IMR-90 (cell line): Measurements from ENCODE around the gene PKD1. TPM values are rescaled to one million over a fixed set of nuclear protein-coding genes. Genes with fewer than 3 reads are reported as not detected.

Source experiments
- ATAC-seq: fragments of 200-7000 bp; cut with Tn5 transposase; 2 replicates; pipeline ENCODE4 v1.9.1; 2020; ENCODE audit warnings: low read depth, mild to moderate bottlenecking, moderate library complexity
- BruUV-seq: library from RNA; stranded (reverse); fragments of 400-500 nt; replicated peaks from 2 replicates; lab custom pipeline; 2021; lab: Mats Ljungman, UMichigan
- CTCF ChIA-PET: fragments of 300-600 bp; formaldehyde crosslinking; extraction: SDS; loops from one replicate; lab custom pipeline; 2021; ENCODE audit warnings: antibody characterized with exemption; lab: Yijun Ruan, JAX
- POLR2A ChIA-PET: fragments of 300-600 bp; sonication (Branson Sonifier 250); formaldehyde crosslinking; loops from one replicate; lab custom pipeline; 2022; ENCODE audit warnings: antibody characterized with exemption; ENCODE audit not compliant: unreplicated experiment; lab: Charles Lee
- DNase-seq: peaks from one replicate; pipeline ENCODE4 v3.0.0; 2013
- H2AFZ ChIP-seq: replicated peaks from 2 replicates; pipeline ENCODE3; 2013; ENCODE audit warnings: low read length, mild to moderate bottlenecking; ENCODE audit not compliant: poor library complexity
- H2AK5ac ChIP-seq: 2 replicates; pipeline ENCODE4 v1.6.1; 2013; ENCODE audit warnings: low read depth, low read length, inconsistent platforms
- H2AK9ac ChIP-seq: replicated peaks from 2 replicates; pipeline ENCODE3; 2013; ENCODE audit warnings: mild to moderate bottlenecking, low read depth, low read length, moderate library complexity; ENCODE audit not compliant: poor library complexity
- H2BK120ac ChIP-seq: 2 replicates; pipeline ENCODE4 v1.6.1; 2013; ENCODE audit warnings: low read depth, low read length, inconsistent platforms
- H2BK15ac ChIP-seq: 3 replicates; pipeline ENCODE4 v1.6.1; 2013; ENCODE audit warnings: low read depth, low read length, inconsistent platforms
- H2BK20ac ChIP-seq: 2 replicates; pipeline ENCODE4 v1.6.1; 2013; ENCODE audit warnings: low read depth, mild to moderate bottlenecking, inconsistent platforms, low read length, moderate library complexity
- H2BK5ac ChIP-seq: 2 replicates; pipeline ENCODE4 v1.6.1; 2013; ENCODE audit warnings: mild to moderate bottlenecking, low read depth, low read length, inconsistent platforms; ENCODE audit not compliant: poor library complexity, severe bottlenecking
- H3K14ac ChIP-seq: replicated peaks from 2 replicates; pipeline ENCODE4 v1.6.1; 2013; ENCODE audit warnings: low read depth, low read length, inconsistent platforms
- H3K18ac ChIP-seq: 2 replicates; pipeline ENCODE4 v1.6.1; 2013; ENCODE audit warnings: low read depth, low read length, control low read depth
- H3K23ac ChIP-seq: 2 replicates; pipeline ENCODE4 v1.6.1; 2013; ENCODE audit warnings: low read depth, low read length, inconsistent platforms
- H3K27ac ChIP-seq: 2 replicates; pipeline ENCODE4 v1.5.1; 2013; ENCODE audit warnings: mild to moderate bottlenecking, control low read depth, low read length; ENCODE audit not compliant: insufficient read depth
- H3K27me3 ChIP-seq: 2 replicates; pipeline ENCODE4 v1.6.1; 2013; ENCODE audit warnings: low read length; ENCODE audit not compliant: control insufficient read depth, insufficient read depth
- H3K36me3 ChIP-seq: 2 replicates; pipeline ENCODE4 v1.6.1; 2013; ENCODE audit warnings: low read length, mixed read lengths; ENCODE audit not compliant: control insufficient read depth, insufficient read depth
- H3K4ac ChIP-seq: 2 replicates; pipeline ENCODE4 v1.6.1; 2013; ENCODE audit warnings: low read depth, low read length, inconsistent platforms
- H3K4me1 ChIP-seq: 2 replicates; pipeline ENCODE4 v1.6.1; 2013; ENCODE audit warnings: low read length, mixed read lengths; ENCODE audit not compliant: control insufficient read depth, insufficient read depth
- H3K4me2 ChIP-seq: 2 replicates; pipeline ENCODE4 v1.6.1; 2013; ENCODE audit warnings: low read depth, mild to moderate bottlenecking, control low read depth, low read length, moderate library complexity
- H3K4me3 ChIP-seq: 2 replicates; pipeline ENCODE4 v1.5.1; 2013; ENCODE audit warnings: low read depth, mild to moderate bottlenecking, control low read depth, low read length, moderate library complexity; ENCODE audit not compliant: insufficient read depth
- H3K56ac ChIP-seq: 2 replicates; pipeline ENCODE4 v1.6.1; 2013; ENCODE audit warnings: low read length, inconsistent platforms; ENCODE audit not compliant: insufficient read depth; ENCODE audit errors: extremely low read depth
- H3K79me1 ChIP-seq, 2 experiments: 2 replicates each; pipeline ENCODE4 v1.6.1; 2013; ENCODE audit warnings: low read length in 2 of 2, inconsistent platforms in 1 of 2, low read depth in 1 of 2
- H3K9ac ChIP-seq: 2 replicates; pipeline ENCODE4 v1.6.1; 2013; ENCODE audit warnings: low read depth, low read length, control low read depth
- H3K9me1 ChIP-seq: 2 replicates; pipeline ENCODE4 v1.6.1; 2013; ENCODE audit warnings: low read length, inconsistent platforms; ENCODE audit not compliant: insufficient read depth
- H3K9me3 ChIP-seq: 2 replicates; pipeline ENCODE4 v1.6.1; 2013; ENCODE audit warnings: low read length; ENCODE audit not compliant: control insufficient read depth, insufficient read depth
- H4K20me1 ChIP-seq: 2 replicates; pipeline ENCODE4 v1.6.1; 2013; ENCODE audit warnings: low read length, inconsistent platforms; ENCODE audit not compliant: insufficient read depth
- H4K5ac ChIP-seq: 2 replicates; pipeline ENCODE4 v1.6.1; 2013; ENCODE audit warnings: mild to moderate bottlenecking, low read depth, low read length, control low read depth
- H4K8ac ChIP-seq, 2 experiments: 2 replicates each; pipeline ENCODE4 v1.6.1; 2013; ENCODE audit warnings: low read depth in 2 of 2, low read length in 2 of 2, control low read depth in 1 of 2, inconsistent platforms in 1 of 2
- H4K91ac ChIP-seq: 2 replicates; pipeline ENCODE4 v1.6.1; 2013; ENCODE audit warnings: low read depth, low read length, inconsistent platforms; ENCODE audit not compliant: insufficient read depth
- POLR2A ChIP-seq: IDR thresholded peaks from 2 replicates; pipeline ENCODE4 v1.6.1; 2012; ENCODE audit warnings: mild to moderate bottlenecking, low read depth, low read length
- WGBS, 2 experiments: methylation state at CpG; one replicate each; pipeline versions ENCODE4 v1.1.5 to v1.1.7; 2013; ENCODE audit warnings: missing lambda C conversion rate in 2 of 2; ENCODE audit not compliant: insufficient read length in 1 of 2; ENCODE audit errors: extremely low coverage in 2 of 2; 5-methylcytosine and 5-hydroxymethylcytosine counted together
- dilution Hi-C: fragments of 300-500 bp; cut with HindIII; formaldehyde crosslinking; loops from one replicate; pipeline ENCODE4 v1.14.3; 2018; ENCODE audit warnings: low sequenced_read_pairs; ENCODE audit not compliant: unreplicated experiment
- in situ Hi-C: fragments of 300-500 bp; cut with MboI; formaldehyde crosslinking; loops from 3 replicates; pipeline ENCODE4 v1.14.3; 2019; ENCODE audit warnings: low sequenced_read_pairs, inconsistent platforms, mixed read lengths
- intact Hi-C: fragments of 100-400 bp; cut with micrococcal nuclease; formaldehyde crosslinking; loops from 2 replicates; pipeline ENCODE4 v1.10.0; 2022
- polyA plus RNA-seq, 3 experiments: library from polyadenylated mRNA; depleted of rRNA; stranded (reverse); fragments of >200 nt; gene quantifications; 2 replicates each; pipeline ENCODE4 v1.2.3, GENCODE V29; 2012; ENCODE audit warnings: low replicate concordance in 1 of 3
- total RNA-seq: library from RNA; depleted of rRNA; stranded (reverse); fragments of >200 nt; gene quantifications from 2 replicates; pipeline ENCODE4 v1.2.3, GENCODE V29; 2012
- TF ChIP-seq, protein P1 (sequence below): conservative IDR thresholded peaks from 2 replicates; pipeline ENCODE4 v1.5.1; 2012; ENCODE audit warnings: mild to moderate bottlenecking, low read depth, low read length, improper control_type of control experiment

Gene PKD1
- total and polyA plus RNA-seq, 2 of the 4 experiments (the other 2 are of a cell fraction), result 7.9 to 97.3 TPM

DNA sequence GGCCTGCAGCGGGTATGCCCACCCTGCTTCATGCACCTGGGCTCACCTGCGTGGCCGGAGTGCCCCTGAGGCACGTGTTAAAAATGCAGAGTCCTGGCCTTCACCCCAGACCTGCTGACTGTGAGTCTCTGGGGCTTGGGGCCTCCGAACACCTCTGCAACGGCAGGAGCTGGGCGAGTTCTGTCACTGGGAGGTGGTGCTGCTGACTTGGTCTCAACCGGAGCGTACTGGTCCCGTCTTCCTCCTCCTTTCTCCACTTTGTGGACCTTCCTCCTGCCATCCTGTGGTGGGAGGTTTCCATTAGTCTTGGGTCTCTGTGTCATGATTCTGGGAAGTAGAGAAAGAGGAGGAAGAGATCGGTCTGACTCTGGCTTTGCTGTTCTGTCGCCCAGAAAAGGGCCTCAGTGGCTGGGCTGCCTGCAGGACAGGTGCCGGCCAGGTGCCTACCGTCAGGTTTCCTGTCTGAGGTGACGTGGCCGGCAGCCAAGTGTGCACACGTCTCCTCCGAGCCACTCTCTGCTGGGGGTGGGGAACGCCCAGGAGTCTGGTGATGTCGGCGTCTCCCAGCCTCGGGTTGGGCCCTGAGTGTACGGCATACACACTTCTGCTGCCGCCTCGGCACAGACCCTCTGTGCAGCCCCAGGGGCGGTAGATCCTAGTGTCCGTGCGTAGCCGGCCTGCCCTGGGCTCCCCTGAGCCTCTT lies 81.0 kb downstream of the PKD1 start:
- ChIA-PET POLR2A (no interaction called here), CTCF (no interaction called here)
- H3K9me3 ChIP-seq, result no peaks in the 10 kb centered on the region
- no peaks in the 10 kb centered on the region for H3K4me1 ChIP-seq
- no peak overlapping the region for H3K4me2 ChIP-seq
- H3K9ac ChIP-seq, result no peak overlapping the region
- H4K8ac ChIP-seq, result no peak overlapping the region
- dilution Hi-C loops, result no loop called here
- no peak overlapping the region for H3K4me3 ChIP-seq
- H3K56ac ChIP-seq, result no peak overlapping the region
- H3K79me1 ChIP-seq, result peaks cover 5 to 31% of the 10 kb centered on the region in 2 experiments; a peak in 3 of 4 replicates
- H2AK5ac ChIP-seq, result no peak overlapping the region; the same call in 1 of the 2 replicates
- no peak overlapping the region for H4K5ac ChIP-seq
- intact Hi-C loops, result no loop called here
- no TSS peak for BruUV-seq
- H3K14ac ChIP-seq, result no peak overlapping the region
- H4K20me1 ChIP-seq, result no peaks in the 10 kb centered on the region; the same call in none of the 2 replicates
- H2BK120ac ChIP-seq, result no peak overlapping the region
- TF ChIP-seq, protein P1, sequence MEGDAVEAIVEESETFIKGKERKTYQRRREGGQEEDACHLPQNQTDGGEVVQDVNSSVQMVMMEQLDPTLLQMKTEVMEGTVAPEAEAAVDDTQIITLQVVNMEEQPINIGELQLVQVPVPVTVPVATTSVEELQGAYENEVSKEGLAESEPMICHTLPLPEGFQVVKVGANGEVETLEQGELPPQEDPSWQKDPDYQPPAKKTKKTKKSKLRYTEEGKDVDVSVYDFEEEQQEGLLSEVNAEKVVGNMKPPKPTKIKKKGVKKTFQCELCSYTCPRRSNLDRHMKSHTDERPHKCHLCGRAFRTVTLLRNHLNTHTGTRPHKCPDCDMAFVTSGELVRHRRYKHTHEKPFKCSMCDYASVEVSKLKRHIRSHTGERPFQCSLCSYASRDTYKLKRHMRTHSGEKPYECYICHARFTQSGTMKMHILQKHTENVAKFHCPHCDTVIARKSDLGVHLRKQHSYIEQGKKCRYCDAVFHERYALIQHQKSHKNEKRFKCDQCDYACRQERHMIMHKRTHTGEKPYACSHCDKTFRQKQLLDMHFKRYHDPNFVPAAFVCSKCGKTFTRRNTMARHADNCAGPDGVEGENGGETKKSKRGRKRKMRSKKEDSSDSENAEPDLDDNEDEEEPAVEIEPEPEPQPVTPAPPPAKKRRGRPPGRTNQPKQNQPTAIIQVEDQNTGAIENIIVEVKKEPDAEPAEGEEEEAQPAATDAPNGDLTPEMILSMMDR, result no peak
- no peak for TF ChIP-seq POLR2A
- H2BK15ac ChIP-seq, result no peak overlapping the region
- no peak overlapping the region for H3K4ac ChIP-seq
- H3K27ac ChIP-seq, result no peak overlapping the region
- 95% methylated on average over 17 of the region's 29 CpGs; no CpG with 5 or more reads in 1 of the 2 experiments for WGBS, 2 experiments
- no peak overlapping the region for H3K18ac ChIP-seq
- no peak overlapping the region for H2BK5ac ChIP-seq
- DNase-seq (no peak), ATAC-seq (no peak)
- no peaks in the 10 kb centered on the region for H3K9me1 ChIP-seq
- H2AFZ ChIP-seq, result no peak overlapping the region
- H2BK20ac ChIP-seq, result no peak overlapping the region
- H2AK9ac ChIP-seq, result peak overlapping the region; percentile 16
- no peak overlapping the region for H4K91ac ChIP-seq
- H3K23ac ChIP-seq, result no peak overlapping the region
- no peaks in the 10 kb centered on the region for H3K27me3 ChIP-seq
- peaks cover 60% of the 10 kb centered on the region for H3K36me3 ChIP-seq
- in situ Hi-C loops, result no loop called here
